ENCODE measurements around the gene ZEB2.

The ZEB2 gene

GRCh38 chr2:144484201-144484948 lies 35.5 kb downstream of the ZEB2 start:
- Histone ChIP-seq H2AFZ (ENCODE audit: low read length) (no peak overlapping the region), H3K9me2 (ENCODE audit: low read depth, low read length) (no peaks in the 10 kb centered on the region), H3F3A (ENCODE audit: insufficient read depth, low read length) (no peaks in the 10 kb centered on the region; the same call in 1 of the 2 replicates), H3K79me2 (ENCODE audit: insufficient read depth, low read length) (peaks cover 14% of the 10 kb centered on the region), H3K9ac (ENCODE audit: low read length) (no peak overlapping the region), H3K4me3 (ENCODE audit: low read depth, low read length, poor library complexity, severe bottlenecking) (no peak overlapping the region), H3K36me3 (ENCODE audit: insufficient read depth, low read length) (peaks cover 13% of the 10 kb centered on the region; the same call in 1 of the 2 replicates), H3K27ac (ENCODE audit: low read depth, low read length, poor library complexity, severe bottlenecking) (no peak overlapping the region), H3K4me1 (ENCODE audit: insufficient read depth, low read length, severe bottlenecking) (peaks cover 34% of the 10 kb centered on the region), H3K27me3 (ENCODE audit: insufficient read depth, low read length) (no peaks in the 10 kb centered on the region), H3K9me3 (ENCODE audit: low read length) (no peaks in the 10 kb centered on the region), H4K20me1 (ENCODE audit: insufficient read depth, low read length) (no peaks in the 10 kb centered on the region), H3K4me2 (ENCODE audit: low read length) (no peak overlapping the region)
- TF ChIP-seq CTCF (IDR thresholded peaks at IDR 0.05; ENCODE audit: low read length) (no peak), EZH2 (IDR thresholded peaks at IDR 0.05; ENCODE audit: borderline replicate concordance, low read length) (no peak)

GRCh38 chr2:144481666-144482065 lies 38.3 kb downstream of the ZEB2 start:
- Histone ChIP-seq H4K20me1 (ENCODE audit: insufficient read depth, low read length) (no peaks in the 10 kb centered on the region), H3K4me2 (ENCODE audit: low read length) (no peak overlapping the region), H3K79me2 (ENCODE audit: insufficient read depth, low read length) (peaks cover 13% of the 10 kb centered on the region), H2AFZ (ENCODE audit: low read length) (no peak overlapping the region), H3K4me3 (ENCODE audit: low read depth, low read length, poor library complexity, severe bottlenecking) (no peak overlapping the region), H3F3A (ENCODE audit: insufficient read depth, low read length) (no peaks in the 10 kb centered on the region; the same call in 1 of the 2 replicates), H3K9ac (ENCODE audit: low read length) (no peak overlapping the region), H3K9me2 (ENCODE audit: low read depth, low read length) (no peaks in the 10 kb centered on the region), H3K4me1 (ENCODE audit: insufficient read depth, low read length, severe bottlenecking) (peaks cover 52% of the 10 kb centered on the region), H3K27me3 (ENCODE audit: insufficient read depth, low read length) (no peaks in the 10 kb centered on the region), H3K36me3 (ENCODE audit: insufficient read depth, low read length) (peaks cover 23% of the 10 kb centered on the region; the same call in 1 of the 2 replicates), H3K9me3 (ENCODE audit: low read length) (no peaks in the 10 kb centered on the region), H3K27ac (ENCODE audit: low read depth, low read length, poor library complexity, severe bottlenecking) (no peak overlapping the region)
- no peak for TF ChIP-seq CTCF (IDR thresholded peaks at IDR 0.05; ENCODE audit: low read length)
- no peak for TF ChIP-seq EZH2 (IDR thresholded peaks at IDR 0.05; ENCODE audit: borderline replicate concordance, low read length)

GRCh38 chr2:144481109-144481508 lies 38.8 kb downstream of the ZEB2 start:
- Histone ChIP-seq H3K4me1 (ENCODE audit: insufficient read depth, low read length, severe bottlenecking) (peaks cover 57% of the 10 kb centered on the region), H3K79me2 (ENCODE audit: insufficient read depth, low read length) (peaks cover 13% of the 10 kb centered on the region; the same call in 1 of the 2 replicates)
- TF ChIP-seq CTCF (IDR thresholded peaks at IDR 0.05; ENCODE audit: low read length) (no peak), EZH2 (IDR thresholded peaks at IDR 0.05; ENCODE audit: borderline replicate concordance, low read length) (no peak)

More at GRCh38 chr2:144481109-144481508, 38.8 kb downstream of the ZEB2 start:
- Histone ChIP-seq H3F3A (ENCODE audit: insufficient read depth, low read length) (no peaks in the 10 kb centered on the region; the same call in 1 of the 2 replicates), H3K9me3 (ENCODE audit: low read length) (no peaks in the 10 kb centered on the region), H3K27ac (ENCODE audit: low read depth, low read length, poor library complexity, severe bottlenecking) (peak overlapping the region; percentile 5), H2AFZ (ENCODE audit: low read length) (no peak overlapping the region), H3K27me3 (ENCODE audit: insufficient read depth, low read length) (no peaks in the 10 kb centered on the region), H3K9ac (ENCODE audit: low read length) (no peak overlapping the region), H3K9me2 (ENCODE audit: low read depth, low read length) (no peaks in the 10 kb centered on the region), H3K4me2 (ENCODE audit: low read length) (no peak overlapping the region), H4K20me1 (ENCODE audit: insufficient read depth, low read length) (no peaks in the 10 kb centered on the region), H3K4me3 (ENCODE audit: low read depth, low read length, poor library complexity, severe bottlenecking) (no peak overlapping the region), H3K36me3 (ENCODE audit: insufficient read depth, low read length) (peaks cover 23% of the 10 kb centered on the region; the same call in 1 of the 2 replicates)
